Neural crest cell (in vitro differentiated cells): Measurements from ENCODE around the gene TMEM191B. TPM values are rescaled to one million over a fixed set of nuclear protein-coding genes. Genes with fewer than 3 reads are reported as not detected.
"Not testable (repeated sequence)": the region's sequence is repeated elsewhere in the genome, so short reads cannot be mapped to it uniquely, and the experiment has no call there.

Experiments used
- DNase-seq: peaks from one replicate; pipeline ENCODE4 v3.0.0; 2021; ENCODE audit warnings: low read depth, mixed read lengths, low spot score
- H3K27ac Mint-ChIP-seq: one replicate; pipeline ENCODE4 v1.8.0; 2021; ENCODE audit warnings: mild to moderate bottlenecking, mixed read lengths; ENCODE audit not compliant: unreplicated experiment
- H3K27me3 Mint-ChIP-seq: 2 replicates; pipeline ENCODE4 v1.8.0; 2021; ENCODE audit warnings: low read depth, mild to moderate bottlenecking, mixed read lengths
- H3K36me3 Mint-ChIP-seq: 2 replicates; pipeline ENCODE4 v1.8.0; 2021; ENCODE audit warnings: low read depth, mild to moderate bottlenecking, mixed read lengths
- H3K4me1 Mint-ChIP-seq: 2 replicates; pipeline ENCODE4 v1.8.0; 2021; ENCODE audit warnings: mixed read lengths
- H3K4me3 Mint-ChIP-seq: one replicate; pipeline ENCODE4 v1.8.0; 2021; ENCODE audit warnings: mild to moderate bottlenecking, mixed read lengths
- H3K9me3 Mint-ChIP-seq: 2 replicates; pipeline ENCODE4 v1.8.0; 2021; ENCODE audit warnings: mixed read lengths
- long read RNA-seq: library from polyadenylated mRNA; unstranded; transcript quantifications from one replicate; pipeline ENCODE4 v2.0.0, GENCODE V29; 2020
- total RNA-seq: library from RNA; stranded (reverse); gene quantifications from 2 replicates; pipeline ENCODE4 v1.2.1, GENCODE V29; 2021

The TMEM191B gene
- total RNA-seq = 1.0 and 1.5 TPM in 2 replicates
- long read RNA-seq = 0 reads

DNA sequence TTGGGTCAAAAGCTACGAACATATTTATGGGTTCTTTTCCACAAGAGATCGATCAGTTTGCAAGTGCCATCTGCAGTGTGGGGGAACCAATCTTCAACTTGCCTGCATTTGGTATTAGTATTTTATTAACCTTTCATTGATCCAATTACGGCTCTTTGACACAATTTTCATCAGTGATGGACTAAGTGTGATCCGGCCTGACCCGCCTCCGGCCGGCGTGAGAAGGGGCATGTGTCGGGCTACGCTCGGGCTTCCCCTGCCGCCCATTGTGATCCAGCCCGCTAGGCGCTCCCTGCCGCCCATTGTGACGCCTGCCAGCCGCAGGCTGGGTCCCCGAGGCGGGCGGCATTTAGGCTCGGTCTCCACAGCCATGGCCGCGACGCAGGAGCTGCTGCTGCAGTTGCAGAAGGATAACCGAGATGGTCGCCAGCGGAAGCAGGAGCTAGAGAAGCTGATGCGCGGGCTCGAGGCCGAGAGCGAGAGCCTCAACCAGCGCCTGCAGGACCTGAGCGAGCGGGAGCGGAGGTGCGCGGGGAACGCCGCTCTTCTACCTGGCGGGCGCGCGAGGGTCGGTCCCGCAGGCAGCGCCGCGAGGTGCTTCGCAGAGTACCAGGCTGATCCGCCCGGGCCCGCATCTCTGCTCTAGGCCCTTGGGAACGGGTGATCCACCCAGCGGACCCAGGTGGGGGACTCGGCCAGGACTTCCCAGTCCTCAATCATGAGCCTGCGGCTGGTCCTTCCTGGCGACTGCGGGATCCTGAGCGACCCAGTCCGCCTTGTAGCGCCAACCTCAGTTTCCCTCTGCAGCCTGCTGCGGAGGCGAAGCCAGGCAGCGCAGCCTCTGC is at the start of gene TMEM191B:
TMEM191B (plus strand) TSS at position 51 of the 845 bp plus-strand sequence; CDS start at position 230, 179 bp downstream.
- not testable (repeated sequence) for H3K36me3 Mint-ChIP-seq, H3K9me3 Mint-ChIP-seq, H3K27ac Mint-ChIP-seq, H3K4me1 Mint-ChIP-seq, H3K27me3 Mint-ChIP-seq, H3K4me3 Mint-ChIP-seq, DNase-seq

DNA sequence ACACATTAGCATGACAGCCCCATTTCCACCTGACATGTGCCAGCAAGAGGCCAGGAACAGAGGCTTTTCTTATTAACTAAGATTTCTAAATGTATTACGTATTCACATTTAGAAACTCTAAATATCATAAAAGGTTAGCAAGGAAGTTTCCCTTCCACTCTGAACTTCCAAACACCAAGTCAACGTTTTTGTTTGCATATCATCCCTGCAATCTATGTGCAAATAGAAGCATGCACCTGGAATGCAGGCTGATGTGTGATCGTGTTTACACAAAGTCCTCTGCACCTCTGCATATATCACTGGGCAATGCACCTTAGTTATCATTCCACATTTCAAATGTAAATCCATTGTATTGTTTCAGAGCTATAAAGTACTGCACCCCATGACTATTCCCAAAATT is 31.4 kb upstream of the TMEM191B start:
- H3K27ac Mint-ChIP-seq, H3K4me1 Mint-ChIP-seq, DNase-seq, H3K36me3 Mint-ChIP-seq, H3K27me3 Mint-ChIP-seq, H3K4me3 Mint-ChIP-seq, H3K9me3 Mint-ChIP-seq: not testable (repeated sequence)

DNA sequence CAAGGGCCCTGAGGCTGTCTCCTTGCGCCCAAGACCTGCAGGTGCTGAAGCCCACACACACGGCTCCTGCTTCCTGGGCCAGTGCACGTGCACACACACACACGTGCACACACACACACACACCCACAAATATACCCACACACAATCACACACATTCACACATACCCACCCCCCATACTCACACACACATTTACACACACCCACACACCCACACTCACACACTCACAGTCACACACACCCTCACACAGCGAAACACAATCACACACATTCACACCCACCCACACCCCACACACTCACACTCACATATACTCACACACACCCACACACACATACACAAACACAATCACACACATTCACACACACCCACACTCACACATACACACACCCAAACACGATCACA is 16.3 kb upstream of the TMEM191B start:
- not testable (repeated sequence) for H3K9me3 Mint-ChIP-seq, H3K27ac Mint-ChIP-seq, DNase-seq, H3K27me3 Mint-ChIP-seq, H3K4me1 Mint-ChIP-seq, H3K36me3 Mint-ChIP-seq, H3K4me3 Mint-ChIP-seq

DNA sequence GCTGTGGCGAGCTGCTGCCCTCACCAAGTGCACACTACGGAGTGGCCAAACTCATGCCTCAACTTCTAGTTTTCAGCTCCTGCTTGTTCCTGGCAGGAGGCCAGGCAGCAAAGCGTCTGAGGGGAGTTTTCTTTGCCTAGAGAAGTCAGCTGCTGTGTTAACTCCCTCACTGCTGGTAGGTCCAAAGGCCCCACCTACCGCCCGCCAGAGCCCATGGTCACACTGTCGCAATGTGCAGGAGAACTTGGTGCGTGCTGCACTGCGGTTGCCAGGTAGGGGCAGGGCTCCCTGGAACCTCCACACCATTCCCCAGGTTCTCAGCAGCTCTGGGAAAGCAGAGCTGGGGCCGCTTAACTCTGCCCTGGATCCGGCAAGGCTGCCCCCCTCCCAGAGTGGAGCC is 15.2 kb upstream of the TMEM191B start:
- H3K27me3 Mint-ChIP-seq, H3K36me3 Mint-ChIP-seq, H3K9me3 Mint-ChIP-seq, H3K4me1 Mint-ChIP-seq, H3K27ac Mint-ChIP-seq, DNase-seq, H3K4me3 Mint-ChIP-seq: not testable (repeated sequence)

DNA sequence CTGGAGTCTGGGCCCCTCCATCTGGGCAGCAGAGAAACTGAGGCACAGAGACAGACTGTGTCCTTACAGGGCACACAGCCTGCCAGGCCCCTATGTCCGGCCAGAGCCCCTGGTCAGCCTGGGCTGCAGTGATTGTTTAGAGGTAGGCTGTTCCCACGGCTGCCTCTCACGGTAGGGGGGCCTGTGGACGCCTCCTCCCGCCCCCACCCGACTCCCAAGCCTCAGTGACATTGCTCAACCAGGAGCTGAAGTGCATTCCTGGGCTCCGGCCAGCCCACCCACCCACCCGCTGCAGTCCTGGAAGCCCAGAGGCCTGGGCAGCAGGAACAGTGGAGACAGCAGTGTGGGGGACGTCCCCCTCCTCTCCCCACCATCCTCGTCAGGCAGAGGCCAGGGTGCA is 14.1 kb upstream of the TMEM191B start:
- H3K4me1 Mint-ChIP-seq, H3K27ac Mint-ChIP-seq, DNase-seq, H3K9me3 Mint-ChIP-seq, H3K36me3 Mint-ChIP-seq, H3K4me3 Mint-ChIP-seq, H3K27me3 Mint-ChIP-seq: not testable (repeated sequence)

DNA sequence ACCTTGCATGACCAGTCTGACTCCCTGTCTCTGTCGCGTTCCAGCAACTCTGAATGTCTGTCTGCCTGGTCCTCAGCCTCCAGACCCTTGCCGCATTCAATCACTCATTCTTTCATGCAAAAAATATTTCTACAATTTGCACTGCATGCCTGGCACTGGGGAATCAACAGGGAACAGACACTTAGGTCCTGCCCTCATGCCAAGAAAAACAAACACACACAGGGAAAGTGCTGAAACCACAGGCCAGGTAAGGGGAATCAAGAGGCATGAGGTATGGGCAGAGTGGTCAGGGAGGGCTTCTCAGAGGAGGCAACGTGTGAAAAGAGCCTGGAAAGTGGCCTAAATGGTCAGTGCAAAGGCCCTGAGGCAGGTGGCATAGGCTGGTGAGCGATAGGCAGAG is 9.5 kb upstream of the TMEM191B start, which contains the start of gene GGTLC3:
GGTLC3 (minus strand) TSS at position 101 of the 400 bp plus-strand sequence. CDS start 264 bp downstream, outside the sequence.
- H3K4me3 Mint-ChIP-seq, H3K27me3 Mint-ChIP-seq, H3K9me3 Mint-ChIP-seq, H3K27ac Mint-ChIP-seq, H3K36me3 Mint-ChIP-seq, DNase-seq, H3K4me1 Mint-ChIP-seq: not testable (repeated sequence)

DNA sequence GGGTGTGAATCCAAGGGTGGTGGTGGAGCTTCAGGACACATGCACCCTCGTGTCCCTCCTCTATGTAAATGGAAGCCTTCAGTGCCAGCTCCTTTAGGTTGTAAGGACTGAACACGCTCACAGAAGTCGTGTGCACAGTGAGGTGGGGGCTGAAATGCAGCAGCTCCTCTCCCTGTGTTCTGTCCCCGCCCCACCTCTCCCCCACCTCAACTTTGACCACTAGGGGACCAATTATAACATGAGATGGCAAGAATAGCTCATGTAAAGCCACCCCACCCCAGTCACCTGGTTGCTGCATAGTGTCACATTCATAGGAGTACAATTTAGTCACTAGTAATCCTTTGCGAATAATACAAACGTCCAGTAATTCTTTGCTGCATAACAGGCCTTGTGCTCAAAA is 4.8 kb upstream of the TMEM191B start:
- not testable (repeated sequence) for H3K4me3 Mint-ChIP-seq, H3K27ac Mint-ChIP-seq

DNA sequence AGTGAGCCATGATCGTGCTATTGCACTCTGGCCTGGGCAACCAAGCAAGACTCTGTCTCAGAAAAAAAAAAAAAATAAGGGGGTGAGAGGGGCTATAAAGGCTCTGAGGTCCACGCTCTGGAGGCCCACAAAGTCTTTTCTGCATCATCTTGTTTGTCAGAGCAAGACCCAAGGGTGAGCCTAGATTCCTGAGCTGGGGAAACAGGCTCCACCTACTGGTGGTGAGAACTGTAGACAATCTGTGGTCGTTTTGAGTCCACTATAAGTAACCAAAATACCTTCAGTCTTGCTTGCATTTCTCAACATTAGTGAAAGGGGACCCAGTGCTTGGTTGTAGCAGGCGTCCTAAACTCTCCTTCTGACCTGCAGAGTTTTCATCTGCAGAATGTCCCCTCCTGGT is 4.3 kb upstream of the TMEM191B start:
- H3K27ac Mint-ChIP-seq, H3K4me1 Mint-ChIP-seq, H3K27me3 Mint-ChIP-seq, H3K36me3 Mint-ChIP-seq, H3K9me3 Mint-ChIP-seq, DNase-seq, H3K4me3 Mint-ChIP-seq: not testable (repeated sequence)

More for the DNA sequence above, 4.8 kb upstream of the TMEM191B start:
- not testable (repeated sequence) for H3K4me1 Mint-ChIP-seq, H3K27me3 Mint-ChIP-seq, H3K36me3 Mint-ChIP-seq, H3K9me3 Mint-ChIP-seq, DNase-seq

DNA sequence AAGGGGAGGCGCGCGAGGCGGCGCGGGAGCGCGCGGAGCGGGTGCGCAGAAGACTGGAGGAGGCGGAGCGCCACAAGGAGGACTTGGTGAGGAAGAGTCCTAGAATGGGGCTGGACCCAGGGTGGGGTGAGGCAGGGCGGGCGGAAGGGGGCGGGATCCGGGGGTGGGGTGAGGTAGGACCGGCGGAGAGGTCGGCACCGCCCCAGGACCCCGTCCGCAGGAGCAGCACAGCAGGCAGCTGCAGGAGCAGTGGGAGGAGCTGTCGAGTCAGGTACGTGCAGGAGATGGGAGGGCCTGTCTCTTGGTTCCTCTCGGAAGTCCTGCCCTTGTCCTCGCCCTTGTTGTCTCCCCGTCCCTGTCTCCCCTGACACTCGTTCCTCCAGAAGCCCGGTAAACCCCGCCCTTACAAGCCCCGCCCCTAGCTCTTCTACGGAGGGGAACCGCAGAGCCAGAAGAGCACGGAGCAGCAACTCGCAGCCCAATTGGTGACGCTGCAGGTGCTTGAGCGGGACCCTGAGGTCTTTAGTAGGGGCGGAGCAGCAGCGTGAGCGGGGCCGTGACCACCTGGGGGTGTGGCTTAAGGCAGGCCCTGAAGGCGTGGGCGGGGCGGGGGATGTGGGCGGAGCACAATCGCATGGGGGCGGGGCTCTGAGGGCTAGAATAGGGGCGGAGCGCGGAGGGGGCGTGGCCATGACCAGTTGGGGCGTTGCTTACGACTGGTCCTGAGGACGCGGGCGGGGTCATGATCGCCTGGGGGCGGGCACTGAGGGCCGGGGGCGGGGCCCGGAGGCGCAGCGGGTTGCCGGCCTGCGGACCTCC is 1.2 kb downstream of the TMEM191B start:
- not testable (repeated sequence) for H3K4me3 Mint-ChIP-seq, H3K27ac Mint-ChIP-seq, H3K27me3 Mint-ChIP-seq, H3K4me1 Mint-ChIP-seq, H3K36me3 Mint-ChIP-seq, H3K9me3 Mint-ChIP-seq
- peak; percentile 72 for DNase-seq

DNA sequence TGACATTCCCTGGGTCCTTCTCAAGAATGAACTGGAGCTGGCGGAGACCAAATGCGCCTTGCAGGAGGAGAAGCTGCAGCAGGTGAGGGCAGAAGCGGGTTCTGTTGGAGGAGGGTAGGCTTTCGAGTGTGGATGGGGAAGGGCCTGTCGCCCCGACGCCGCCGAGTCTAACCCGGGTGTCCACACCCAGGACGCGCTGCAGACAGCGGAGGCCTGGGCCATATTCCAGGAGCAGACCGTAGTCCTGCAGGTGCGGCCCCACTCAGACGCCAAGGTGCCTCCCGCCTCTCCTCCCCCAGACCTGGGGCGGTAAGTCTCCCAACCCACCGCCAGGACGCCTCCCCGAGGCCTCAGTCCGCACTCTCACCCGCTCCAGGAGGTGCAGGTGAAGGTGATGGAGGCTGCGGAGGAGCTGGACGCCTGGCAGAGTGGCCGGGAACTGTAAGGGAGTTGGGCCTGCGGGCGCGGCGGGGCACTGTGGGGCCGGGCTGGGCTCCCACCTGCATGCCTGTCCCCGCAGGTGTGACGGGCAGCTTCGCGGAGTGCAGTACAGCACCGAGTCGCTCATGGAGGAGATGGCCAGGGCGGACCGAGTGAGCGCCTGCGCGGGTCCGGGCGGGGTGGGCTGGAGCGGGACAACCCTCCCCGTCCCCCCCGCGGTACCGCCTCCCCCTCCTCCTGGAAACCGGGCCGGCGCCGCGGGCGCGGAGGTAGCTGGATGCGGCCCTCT is 2.0 kb downstream of the TMEM191B start:
- H3K27ac Mint-ChIP-seq, DNase-seq, H3K4me1 Mint-ChIP-seq, H3K27me3 Mint-ChIP-seq, H3K9me3 Mint-ChIP-seq, H3K4me3 Mint-ChIP-seq, H3K36me3 Mint-ChIP-seq: not testable (repeated sequence)

DNA sequence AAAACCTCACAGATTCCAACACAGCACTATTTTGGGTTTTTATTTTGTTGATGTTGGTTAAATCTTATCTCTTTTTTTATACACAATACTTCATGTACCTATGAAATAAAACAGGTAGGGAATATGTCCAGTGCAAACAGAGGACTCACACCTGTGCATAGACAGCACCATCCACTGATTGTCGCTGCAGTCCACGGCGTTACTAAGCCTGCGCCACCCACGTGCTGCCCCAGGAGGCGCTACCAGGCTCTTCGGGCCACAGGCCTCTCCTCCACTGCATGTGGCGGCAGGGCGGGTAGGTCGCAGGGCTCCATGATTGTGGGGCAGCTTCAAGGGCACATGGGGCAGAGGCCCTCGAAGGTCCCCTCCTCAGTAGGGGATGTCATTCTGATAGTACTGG is 6.0 kb downstream of the TMEM191B start:
- not testable (repeated sequence) for H3K9me3 Mint-ChIP-seq, H3K27me3 Mint-ChIP-seq, H3K4me3 Mint-ChIP-seq, H3K36me3 Mint-ChIP-seq, DNase-seq, H3K4me1 Mint-ChIP-seq, H3K27ac Mint-ChIP-seq

DNA sequence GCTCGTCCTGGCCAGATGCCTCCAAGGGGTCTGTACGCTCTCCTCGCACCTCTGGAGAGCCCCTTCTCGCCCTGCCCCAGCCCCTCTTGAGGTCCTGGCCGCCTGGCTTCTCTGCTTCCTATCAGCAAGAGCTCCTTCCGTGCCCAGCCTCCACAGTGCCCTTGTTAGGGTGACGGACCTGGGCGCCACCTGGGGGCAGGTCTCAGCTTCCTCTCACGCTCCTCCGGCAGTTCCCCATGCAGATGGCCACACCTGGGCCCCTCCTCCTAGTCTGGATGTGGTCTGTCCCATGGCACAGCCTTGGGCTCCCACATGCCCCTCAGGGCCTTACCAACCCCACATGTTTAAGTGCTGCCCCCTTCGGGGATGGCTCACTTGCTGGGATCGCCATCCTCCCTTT is 6.7 kb downstream of the TMEM191B start:
- DNase-seq, H3K4me1 Mint-ChIP-seq, H3K36me3 Mint-ChIP-seq, H3K27ac Mint-ChIP-seq, H3K9me3 Mint-ChIP-seq, H3K27me3 Mint-ChIP-seq, H3K4me3 Mint-ChIP-seq: not testable (repeated sequence)

DNA sequence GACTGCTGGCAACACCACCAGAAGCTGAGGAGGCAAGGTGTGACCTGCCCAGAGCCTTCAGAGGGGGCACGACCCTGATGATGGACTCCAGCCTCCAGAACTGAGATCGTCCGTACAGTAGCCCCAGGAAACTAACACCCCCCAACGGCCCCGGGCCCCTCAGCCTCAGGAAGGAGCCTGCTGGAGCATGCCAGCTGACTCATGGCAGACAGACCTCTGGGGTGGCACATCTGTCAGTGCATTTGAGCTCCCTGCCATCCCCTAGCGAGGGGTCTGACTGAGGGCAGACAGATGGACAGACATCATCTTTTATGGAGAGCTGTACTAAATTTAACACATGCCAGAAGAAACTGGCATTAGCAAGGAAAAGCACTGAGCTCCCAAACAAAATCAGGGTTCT is 12.4 kb downstream of the TMEM191B start:
- DNase-seq, H3K36me3 Mint-ChIP-seq, H3K4me3 Mint-ChIP-seq: not testable (repeated sequence)

More for the DNA sequence above, 12.4 kb downstream of the TMEM191B start:
- H3K27ac Mint-ChIP-seq, H3K4me1 Mint-ChIP-seq, H3K27me3 Mint-ChIP-seq, H3K9me3 Mint-ChIP-seq: not testable (repeated sequence)
